Measurements from ENCODE around the gene LIX1.

DNA sequence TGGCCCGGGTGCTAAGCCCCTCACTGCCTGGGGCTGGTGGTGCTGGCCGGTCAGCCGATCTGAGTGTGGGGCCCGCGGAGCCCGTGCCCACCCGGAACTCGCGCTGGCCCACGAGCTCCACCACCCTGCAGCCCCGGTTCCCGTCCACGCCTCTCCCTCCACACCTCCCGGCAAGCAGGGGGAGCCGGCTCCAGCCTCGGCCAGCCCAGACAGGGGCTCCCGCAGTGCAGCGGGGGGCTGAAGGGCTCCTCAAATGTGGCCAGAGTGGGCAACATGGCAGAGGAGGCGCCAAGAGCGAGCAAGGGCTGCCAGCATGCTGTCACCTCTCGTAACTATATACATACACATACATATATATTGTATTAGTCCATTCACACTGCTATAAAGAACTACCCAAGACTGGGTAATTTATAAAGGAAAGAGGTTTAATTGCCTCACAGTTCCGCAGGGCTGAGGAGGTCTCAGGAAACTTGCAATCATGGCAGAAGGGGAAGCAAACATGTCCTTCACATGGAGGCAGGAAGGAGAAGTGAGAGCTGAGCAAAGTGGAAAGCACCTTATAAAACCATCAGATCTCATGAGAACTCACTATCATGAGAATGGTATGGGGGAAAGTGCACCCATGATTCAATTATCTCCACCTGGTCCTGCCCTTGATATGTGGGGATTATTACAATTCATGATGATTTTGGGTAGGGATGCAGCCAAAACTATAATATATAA, 56.8 kb downstream of the LIX1 start:
- TF ChIP-seq, protein P1, sequence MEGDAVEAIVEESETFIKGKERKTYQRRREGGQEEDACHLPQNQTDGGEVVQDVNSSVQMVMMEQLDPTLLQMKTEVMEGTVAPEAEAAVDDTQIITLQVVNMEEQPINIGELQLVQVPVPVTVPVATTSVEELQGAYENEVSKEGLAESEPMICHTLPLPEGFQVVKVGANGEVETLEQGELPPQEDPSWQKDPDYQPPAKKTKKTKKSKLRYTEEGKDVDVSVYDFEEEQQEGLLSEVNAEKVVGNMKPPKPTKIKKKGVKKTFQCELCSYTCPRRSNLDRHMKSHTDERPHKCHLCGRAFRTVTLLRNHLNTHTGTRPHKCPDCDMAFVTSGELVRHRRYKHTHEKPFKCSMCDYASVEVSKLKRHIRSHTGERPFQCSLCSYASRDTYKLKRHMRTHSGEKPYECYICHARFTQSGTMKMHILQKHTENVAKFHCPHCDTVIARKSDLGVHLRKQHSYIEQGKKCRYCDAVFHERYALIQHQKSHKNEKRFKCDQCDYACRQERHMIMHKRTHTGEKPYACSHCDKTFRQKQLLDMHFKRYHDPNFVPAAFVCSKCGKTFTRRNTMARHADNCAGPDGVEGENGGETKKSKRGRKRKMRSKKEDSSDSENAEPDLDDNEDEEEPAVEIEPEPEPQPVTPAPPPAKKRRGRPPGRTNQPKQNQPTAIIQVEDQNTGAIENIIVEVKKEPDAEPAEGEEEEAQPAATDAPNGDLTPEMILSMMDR (IDR thresholded peaks at IDR 0.05; ENCODE audit: low read depth, low read length, poor library complexity, severe bottlenecking), result no peak
- TF ChIP-seq EZH2phosphoT487 (IDR thresholded peaks at IDR 0.05; ENCODE audit: borderline replicate concordance, low read length), result no peak
